HG03280 (cell line): ENCODE results near the gene SREBF2.

ENCODE experiments used
- ATAC-seq: cut with Tn5 transposase; IDR thresholded peaks from one replicate; pipeline ENCODE4 v1.9.1; 2021; ENCODE audit warnings: mild to moderate bottlenecking, moderate library complexity; ENCODE audit not compliant: unreplicated experiment

The SREBF2 gene

DNA sequence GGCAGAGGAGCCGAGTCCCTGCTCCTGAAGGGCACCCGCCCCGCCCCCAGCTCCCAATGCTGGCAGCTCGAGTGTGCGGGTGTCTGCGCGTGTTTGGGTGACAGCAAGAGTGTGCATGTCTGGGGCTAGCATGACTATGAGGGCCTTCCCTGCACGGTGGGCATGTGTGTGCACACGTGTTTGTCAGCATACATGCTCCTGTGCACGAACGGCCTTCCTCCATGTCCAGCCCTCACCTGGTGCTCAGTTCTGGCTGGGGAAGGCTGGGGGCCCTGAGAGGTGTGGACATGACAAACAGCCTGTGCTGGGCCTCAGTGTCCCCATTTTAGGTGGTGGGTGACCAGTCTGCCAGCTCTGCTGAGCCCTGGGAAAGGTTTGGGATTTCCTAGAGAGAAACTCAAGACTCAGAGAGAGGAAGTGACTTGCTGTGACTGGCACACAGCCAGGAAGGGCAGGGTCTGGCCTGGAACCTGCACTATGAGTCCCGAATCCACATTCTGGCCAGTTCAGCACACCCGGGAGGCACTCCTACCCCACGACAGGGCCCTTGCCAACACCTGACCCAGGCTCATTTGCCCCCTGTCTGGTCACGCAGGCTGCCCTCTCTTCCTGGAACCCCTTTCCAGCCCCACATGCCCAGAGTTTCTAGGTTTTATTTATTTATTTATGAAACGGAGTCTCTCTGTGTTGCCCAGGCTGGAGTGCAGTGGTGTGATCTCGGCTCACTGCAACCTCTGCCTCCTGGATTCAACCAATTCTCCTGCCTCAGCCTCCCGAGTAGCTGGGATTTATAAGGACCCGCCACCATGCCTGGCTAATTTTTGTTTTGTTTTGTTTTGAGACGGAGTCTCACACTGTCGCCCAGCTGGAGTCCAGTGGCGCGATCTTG lies 85.2 kb downstream of the SREBF2 start:
- no peak for ATAC-seq

DNA sequence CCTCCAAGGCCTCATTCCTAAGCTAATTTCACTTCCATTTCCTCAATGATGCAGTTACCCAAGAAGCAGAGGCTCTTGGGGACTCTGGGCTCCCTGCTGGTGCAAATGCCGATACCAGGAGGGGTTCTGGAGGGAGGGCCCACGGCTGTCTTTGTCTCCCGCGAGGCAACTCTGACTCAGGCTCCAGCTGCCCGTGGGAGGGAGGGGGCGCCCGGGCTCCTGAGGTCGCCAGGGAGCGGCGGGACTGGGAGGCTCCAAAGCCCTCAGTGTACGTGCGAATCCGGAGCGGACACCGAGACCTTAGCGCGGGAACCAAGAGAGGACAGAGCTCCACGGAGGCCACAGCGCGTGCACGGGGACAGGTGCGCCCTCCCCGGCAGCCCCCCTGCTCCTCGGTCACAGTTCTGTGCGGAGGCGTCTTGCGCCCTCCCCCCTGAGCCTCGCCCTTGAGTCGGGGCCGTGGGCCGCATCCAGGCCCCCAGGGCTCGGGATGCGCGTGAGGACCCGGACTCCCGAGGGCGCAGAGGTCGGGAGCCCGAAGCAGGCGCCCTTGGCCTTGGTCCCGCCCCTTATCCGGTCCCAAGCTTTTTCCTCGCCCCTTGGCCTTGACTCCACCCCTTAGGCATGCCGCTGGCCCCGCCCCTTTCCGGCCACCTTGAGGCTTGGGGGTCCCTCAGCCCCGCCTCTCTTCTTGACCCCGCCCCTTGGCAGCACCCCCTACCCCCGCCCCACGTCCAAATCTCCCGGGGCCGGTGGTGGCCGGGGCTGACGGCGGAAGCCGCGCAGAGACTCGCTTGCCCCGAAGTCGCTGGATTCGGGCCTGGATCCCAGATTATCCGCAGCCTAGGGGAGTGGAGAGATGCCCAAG lies 86.7 kb downstream of the SREBF2 start:
- peak; percentile 40 for ATAC-seq

DNA sequence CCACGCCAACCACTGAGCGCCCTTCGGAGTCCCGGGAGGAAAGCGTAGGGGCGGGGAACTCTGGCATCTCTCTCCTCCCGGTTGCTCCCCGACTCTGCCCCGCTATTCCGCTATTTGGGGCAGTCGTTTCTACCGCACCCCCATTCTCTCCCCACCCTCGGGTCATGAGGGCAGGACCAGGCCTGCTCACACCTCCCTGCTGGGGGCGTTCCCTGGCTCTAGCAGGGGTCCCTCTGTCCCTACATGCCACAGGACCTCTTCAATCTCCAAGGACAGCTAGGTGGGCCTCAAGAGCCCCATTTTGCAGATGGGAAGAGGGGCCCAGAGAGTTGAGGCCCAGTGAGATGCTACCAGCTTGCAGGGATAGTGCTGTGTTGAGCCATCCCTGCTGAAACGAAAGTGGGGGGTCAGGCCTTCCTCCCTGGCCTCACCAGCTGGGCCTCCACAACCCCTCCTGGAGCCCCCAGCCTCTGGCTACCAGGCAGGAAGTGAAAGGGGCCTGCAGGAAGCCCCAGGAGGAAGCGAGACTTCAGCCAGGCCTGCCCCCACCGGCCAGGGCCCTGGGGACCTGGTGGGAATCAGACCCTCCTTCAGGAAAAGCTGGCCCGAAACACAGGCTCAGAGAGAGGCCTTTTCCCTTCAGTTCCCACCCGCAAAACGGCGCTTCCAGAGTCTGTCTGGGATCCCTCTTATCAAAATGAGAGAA lies 87.5 kb downstream of the SREBF2 start:
- peak; percentile 24 for ATAC-seq

DNA sequence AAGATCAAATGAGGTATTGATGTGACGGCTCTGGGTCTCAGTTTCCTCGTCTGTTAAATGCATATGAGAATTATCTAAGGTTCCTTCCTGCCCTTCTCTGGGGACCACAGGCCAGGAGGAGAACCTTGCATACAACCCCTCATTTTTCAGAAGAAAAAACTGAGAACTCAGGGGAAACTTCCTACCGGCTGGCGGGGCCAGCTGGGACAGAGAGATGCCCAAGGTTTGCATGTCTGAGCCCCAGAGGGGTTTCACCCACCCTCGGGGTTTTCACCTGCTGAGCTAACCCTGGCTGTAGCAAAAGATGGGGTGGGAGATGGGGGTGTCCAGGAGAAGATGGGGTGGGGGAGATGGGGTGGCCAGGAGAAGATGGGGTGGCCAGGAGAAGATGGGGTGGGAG lies 89.4 kb downstream of the SREBF2 start:
- no peak for ATAC-seq

DNA sequence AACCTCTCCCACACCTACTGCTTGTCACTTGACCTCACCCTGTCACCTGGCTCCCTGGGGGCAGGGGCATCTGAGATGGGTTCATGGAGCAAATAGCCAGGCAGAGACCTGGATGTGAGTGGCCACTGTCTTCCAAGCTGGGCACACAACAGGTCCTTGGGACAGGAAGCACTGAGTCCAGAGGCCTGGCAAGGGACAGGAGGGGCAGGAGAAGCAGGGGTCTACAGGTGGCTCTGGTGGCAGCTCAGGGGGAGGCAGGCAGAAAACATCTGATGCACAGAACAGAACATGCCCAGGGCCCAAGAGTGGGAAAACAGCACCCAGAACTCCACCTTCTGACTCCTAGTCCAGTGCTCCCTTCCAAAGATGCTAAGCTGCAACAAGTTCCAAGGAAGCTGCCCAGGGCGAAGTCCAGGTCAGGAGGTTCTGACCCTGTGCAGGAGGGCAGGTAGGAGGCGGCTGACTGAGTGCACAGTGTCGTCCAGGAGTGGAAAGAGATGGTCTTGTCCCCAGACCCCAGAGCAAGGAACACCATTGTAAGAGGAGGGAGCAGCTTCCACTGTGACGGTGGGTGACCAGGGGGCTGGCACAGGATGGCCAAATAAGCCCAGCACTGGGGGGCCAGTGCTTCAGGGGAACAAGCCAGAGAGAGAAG lies 90.2 kb downstream of the SREBF2 start:
- ATAC-seq = no peak

DNA sequence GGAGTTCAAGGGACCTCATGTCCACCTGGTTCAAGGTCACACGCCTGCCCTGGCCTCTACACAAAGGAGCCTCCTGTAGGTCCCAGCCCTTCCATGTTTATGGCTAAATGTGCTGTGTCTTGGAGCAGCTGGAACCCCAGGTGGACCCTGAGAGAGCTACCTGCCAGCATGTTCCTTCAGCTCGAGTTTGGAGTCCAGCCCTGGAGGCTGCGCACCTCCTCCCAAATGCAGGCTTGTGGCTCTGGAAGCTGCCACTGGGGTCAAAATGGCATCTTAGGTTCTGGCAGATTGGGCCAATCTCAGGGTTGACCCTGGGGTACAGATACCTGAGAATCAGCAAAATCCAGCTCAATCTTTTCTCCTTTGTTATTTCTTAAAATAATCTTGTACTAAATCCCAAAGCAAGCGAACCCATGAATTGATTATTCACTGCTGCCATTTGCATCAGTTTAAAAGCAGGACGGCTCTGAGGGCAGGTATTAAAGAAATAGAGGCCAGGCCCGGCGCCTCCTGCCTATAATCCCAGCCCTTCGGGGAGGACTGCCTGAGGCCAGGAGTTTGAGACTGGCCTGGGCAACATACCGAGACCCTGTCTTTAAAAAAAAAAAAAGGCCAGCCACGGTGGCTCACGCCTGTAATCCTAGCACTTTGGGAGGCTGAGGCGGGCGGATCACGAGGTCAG lies 90.8 kb downstream of the SREBF2 start:
- ATAC-seq = no peak

DNA sequence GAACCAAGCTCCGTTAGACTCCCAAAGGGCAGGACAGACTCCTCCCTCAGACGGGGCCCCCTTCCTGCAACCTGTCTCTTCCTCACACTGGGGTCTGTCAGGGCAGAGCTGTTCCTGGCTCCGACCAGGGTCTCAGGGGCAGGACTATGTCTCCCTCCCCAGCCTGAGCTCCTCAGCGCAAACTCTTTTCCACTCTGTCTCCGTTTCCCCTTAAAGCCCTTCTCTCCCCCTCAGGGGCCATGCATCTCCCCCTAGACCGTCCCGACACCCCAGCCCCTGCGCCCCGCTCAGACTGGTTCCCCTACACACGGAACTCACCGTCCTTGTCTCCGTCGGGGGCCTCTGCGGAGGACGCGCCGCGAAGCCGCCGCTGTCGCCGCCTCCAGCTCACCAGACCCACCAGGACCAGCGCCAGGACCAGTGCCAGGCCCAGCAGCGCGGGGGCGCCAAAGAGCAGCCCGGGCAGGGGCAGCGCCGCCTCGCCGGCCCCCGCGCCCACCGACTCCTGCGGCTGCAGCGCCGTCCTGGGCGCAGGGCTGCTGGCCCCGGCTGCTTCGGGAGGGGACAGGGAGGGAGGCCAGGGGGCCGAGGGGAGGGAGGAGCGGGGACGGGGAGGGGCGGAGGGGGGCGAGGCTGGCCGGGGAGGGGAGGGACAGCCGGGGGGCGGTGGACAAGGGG lies 93.0 kb downstream of the SREBF2 start:
- peak; percentile 45 for ATAC-seq

DNA sequence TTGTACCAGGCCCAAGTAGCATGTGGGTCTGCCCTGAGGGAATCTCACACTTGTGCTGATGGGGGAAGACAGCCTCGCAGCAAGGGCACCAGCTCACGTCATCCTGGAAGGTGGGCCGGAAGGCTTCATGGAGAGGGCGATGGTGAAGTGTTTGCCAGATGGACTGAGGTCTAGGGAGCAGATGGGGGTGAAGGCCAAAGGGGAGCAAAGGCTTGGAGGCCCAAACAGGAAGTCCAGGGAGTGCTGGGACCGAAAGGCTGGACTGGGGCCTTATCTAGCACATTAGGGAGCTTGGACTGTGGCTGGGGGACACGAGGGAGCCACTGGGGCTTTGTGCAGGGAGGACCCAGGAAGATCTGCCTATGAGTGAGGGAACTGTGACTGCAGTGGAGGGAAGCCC lies 94.9 kb downstream of the SREBF2 start:
- ATAC-seq = no peak

DNA sequence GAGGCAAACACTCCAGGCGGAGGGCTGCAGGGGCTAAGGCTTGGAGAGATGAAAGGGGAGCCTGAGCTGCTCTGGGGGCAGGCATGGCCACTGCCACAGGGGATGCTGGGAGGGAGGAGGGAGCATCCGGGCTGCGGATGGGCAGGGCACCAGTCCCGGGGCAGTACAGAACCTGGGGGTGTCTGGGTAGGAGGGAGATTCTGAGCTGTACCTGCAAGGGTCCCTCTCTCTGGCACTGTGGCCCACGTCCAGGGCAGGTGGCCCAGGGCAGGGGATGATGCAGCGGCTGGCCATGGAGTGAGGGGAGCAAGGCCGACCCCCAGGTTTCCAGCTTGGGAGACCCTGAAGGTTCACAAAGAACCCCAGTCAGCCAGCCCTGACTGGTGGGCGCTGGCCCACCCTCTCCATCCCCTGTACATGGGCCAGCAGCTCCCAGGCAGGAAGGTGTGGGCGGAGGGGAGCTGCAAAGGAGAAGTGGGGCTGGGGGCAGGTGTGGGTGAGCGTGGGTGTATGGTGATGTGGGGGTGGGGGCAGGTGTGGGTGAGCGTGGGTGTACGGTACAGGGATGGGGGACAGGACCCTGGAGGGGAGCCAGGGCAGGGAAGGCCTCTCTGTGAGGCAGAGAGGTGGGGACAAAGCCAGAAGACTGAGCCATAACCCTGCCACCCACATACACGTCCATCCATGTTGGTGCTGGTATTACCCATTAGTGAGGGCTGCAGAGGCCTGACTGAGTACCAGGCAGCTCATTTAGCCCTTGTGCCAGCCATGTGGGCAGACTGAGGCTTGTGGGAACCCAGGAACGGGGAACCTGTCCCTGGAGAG lies 95.9 kb downstream of the SREBF2 start:
- no peak for ATAC-seq

DNA sequence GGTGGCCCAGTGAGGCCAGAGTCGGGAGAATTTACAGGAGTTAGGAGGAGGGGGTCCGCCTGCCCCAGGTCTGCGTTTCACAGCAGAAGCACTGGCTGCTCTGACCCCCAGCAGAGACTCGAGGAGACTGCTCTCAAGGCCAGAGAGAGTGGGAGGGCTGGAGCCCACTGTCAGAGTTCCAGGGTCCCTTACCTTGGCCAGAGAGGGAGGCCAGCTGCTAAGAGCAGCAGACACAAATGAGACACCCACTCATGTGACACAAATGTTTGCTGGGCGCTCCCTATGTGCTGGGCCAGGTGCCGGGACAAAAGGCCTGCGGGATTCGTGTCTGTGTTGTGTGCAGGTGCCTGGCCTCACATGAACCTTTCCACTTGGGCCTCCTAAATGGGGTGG lies 96.5 kb downstream of the SREBF2 start:
- no peak for ATAC-seq

DNA sequence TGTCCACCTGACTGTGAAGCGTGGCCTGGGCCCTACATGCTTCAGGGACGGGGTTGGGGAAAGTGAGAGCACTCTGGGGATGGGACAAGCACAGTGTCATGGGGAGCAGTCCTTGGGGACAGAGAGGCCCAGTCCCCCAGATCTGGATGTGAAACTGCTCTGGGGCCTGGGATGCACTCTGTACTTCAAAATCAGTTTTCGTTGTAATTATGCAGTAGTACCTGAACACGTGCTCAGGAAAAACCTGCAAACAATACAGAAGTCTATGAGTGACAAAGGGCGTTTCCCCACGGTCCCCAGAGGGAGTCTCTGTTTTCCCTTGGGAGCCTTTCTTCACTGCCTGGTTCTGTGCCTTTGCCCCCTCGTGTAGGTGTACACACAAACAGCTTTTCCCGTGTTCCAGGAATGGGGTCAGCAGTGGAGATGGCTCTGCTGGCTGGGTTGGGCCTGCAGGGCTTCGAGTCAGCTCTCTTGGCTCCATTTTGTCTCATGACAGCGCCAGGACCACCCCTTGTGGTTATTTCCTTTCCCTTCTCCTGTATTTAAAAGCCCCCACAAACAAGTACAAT lies 98.9 kb downstream of the SREBF2 start:
- no peak for ATAC-seq

DNA sequence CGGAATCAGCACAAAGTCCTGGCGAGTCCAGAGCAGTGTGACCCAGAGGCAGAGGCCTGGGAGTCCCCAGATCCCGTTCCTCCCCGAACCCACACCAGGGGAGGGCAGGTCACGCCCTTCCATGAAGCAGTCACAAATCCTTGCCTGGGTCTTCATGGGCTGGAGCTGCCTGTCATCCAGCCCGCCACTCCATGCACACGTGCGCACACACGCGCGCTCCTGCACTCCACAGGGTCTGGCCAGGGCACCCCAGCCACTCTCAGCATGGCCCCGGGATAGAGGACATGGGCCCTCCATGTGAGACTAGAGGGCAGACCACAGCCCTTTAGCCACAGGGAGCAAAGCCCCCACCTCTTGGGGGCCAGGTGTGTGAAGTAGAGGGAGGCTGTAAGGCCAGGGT lies 99.4 kb downstream of the SREBF2 start:
- ATAC-seq = no peak

DNA sequence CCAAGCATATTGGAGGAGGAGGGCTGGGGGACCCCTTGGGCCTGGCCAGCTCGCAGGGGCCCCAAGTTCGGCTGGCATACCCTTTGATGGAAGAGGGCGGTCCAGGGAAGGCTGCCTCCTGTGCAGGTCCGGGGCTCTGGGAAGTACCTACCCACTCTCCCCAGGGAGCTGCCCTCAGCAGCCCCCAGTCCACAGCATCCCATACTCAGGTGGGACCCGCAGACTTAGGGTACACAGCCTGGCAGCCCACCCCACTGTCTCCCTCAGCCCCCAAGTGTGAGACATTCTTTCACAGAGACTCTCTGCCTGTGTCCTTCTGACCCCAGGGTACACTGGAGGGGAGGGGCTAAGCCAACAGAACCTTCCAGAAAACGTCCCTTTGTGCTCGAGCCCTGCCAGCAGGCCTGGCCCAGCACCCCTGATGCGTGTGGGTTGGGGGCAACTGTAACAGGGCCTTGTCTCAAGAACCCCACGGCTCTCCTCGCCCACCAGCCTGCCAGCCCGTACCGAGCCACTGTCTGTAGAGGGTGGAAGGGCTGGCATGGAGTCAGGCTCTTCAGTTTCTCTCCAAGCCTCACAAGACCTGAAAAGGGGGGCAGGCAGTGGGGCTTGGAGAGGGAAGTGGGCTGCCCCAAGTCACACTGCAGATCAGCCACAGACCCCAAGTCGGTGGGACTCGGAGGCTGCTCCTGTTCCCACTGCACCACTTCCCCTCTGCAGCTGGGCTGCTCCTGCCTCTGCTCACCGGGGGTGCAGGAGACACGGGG lies 100.7 kb downstream of the SREBF2 start:
- no peak for ATAC-seq

DNA sequence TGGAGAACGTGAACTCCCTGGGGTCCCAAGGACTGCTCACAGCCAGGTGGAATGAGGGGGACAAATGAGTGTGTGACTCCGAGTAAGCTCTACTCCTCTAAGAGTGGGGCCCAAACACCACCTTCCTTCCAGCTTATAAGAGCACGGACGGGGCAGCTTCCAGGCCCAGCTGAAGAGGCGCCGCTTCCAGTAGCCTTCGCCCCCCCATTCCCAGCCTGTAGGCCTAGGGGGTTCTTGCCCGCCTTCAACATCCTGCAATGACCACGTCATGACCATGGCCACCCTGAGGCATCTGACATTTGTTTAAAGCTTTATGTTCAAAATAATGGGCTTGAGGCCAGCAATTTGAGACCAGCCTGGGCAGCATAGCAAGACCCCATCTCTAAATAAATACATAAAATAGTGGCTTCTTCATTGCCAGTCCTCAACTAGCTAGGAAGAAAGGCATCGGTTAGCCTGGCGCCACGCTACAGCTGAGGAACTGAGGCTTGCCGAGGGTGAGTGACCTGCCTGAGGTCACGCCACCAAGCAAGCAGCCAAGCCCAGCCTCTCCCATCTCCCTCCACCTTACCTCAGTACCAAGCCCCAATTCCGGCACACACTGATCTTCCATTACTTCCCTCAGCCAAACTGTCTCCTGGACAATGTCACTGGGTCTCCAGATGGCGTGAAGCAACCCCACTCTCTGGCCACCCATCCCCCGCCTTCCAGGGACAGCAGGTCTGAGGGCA lies 101.5 kb downstream of the SREBF2 start:
- ATAC-seq = no peak

DNA sequence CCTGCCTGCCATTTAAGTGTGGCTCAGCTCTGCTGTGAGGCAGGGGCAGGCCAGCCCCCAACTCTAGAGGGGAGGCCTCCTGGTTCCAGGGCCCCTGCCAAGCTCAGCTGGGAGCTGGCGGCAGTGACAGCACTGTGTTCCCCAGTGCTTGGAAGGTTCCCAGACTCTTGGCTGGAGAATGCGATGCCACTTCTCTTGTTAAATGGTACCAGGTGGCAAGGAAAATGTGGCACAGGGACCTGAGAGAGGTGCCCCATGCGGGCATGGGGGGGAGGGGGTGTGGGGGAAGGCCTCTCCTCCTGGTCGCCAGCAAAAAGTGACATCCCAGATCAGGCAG lies 102.1 kb downstream of the SREBF2 start:
- ATAC-seq = no peak

DNA sequence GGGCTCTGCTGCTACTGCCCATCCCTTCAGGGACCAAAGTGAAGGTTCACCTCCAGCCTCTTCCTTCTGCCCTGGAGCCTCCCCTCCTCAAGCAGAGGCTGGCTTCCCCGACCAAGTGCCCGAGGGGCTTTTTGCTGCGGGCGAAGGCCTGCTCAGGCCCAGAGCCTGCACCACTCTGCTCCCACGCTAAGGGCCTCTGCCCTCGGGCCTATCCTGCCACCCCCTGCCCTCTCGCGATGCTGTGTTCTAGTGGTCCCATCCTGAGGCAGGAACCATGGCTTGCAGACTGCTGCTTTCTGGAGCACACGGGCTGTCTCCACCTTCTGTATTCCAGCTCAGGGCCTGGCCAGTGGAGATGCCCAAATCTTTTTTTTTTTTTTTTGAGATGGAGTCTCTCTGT lies 102.6 kb downstream of the SREBF2 start:
- ATAC-seq = no peak

DNA sequence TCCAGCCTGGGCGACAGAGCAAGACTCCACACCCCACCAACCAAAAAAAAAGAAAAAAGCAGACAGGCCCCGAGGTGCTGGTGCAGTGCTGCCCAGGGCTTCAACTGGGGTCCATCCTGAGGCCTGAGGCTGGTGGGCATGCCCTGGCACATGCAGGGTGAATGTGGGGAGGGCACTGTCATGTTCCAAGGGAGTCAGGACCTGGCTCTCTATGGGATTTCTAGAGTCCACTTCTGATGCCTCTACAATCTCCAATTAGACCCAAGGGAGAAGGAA lies 103.9 kb downstream of the SREBF2 start:
- ATAC-seq = no peak
